OCI-LY7 (cell line): Measurements from ENCODE around the gene TRABD2B.

Source experiments
- EZH2phosphoT487 ChIP-seq: fragments of 200-600 bp; sonication (generic); IDR thresholded peaks from 2 replicates; pipeline ENCODE4 v1.6.1; 2018; ENCODE audit warnings: low read depth, borderline replicate concordance, mild to moderate bottlenecking, mixed run types, antibody characterized with exemption, low read length, moderate library complexity, mixed read lengths
- TF ChIP-seq, protein P1 (sequence below): fragments of 200-600 bp; sonication (generic); conservative IDR thresholded peaks from 2 replicates; pipeline ENCODE4 v1.5.1; 2014; ENCODE audit warnings: mild to moderate bottlenecking, antibody characterized with exemption, low read length, moderate library complexity, mixed read lengths

DNA sequence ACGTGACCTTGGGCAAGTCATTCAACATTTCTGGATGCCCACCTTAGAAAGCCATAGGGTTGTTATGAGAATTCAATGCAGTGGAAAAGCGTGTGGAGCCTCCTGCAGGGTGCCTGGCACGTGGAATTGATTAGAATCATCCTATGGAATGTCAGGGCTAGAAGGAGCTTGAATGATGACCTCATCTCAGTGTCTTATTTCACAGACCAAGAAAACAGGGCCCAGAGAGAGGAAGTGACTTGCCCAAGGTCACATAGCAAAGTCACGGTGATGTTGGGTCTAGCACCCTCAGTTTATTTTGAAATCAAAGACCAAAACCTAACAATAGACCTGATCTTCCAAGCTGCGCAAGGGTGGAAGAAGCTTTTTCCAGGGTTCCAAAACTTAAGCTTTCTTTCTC lies 6.0 kb downstream of the TRABD2B start:
- TF ChIP-seq, protein P1, sequence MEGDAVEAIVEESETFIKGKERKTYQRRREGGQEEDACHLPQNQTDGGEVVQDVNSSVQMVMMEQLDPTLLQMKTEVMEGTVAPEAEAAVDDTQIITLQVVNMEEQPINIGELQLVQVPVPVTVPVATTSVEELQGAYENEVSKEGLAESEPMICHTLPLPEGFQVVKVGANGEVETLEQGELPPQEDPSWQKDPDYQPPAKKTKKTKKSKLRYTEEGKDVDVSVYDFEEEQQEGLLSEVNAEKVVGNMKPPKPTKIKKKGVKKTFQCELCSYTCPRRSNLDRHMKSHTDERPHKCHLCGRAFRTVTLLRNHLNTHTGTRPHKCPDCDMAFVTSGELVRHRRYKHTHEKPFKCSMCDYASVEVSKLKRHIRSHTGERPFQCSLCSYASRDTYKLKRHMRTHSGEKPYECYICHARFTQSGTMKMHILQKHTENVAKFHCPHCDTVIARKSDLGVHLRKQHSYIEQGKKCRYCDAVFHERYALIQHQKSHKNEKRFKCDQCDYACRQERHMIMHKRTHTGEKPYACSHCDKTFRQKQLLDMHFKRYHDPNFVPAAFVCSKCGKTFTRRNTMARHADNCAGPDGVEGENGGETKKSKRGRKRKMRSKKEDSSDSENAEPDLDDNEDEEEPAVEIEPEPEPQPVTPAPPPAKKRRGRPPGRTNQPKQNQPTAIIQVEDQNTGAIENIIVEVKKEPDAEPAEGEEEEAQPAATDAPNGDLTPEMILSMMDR = no peak
- no peak for TF ChIP-seq EZH2phosphoT487
